Measurements from ENCODE around the gene NPTXR.
"Not testable (repeated sequence)": the region's sequence is repeated elsewhere in the genome, so short reads cannot be mapped to it uniquely, and the experiment has no call there.

NPTXR gene

GRCh38 chr22:38831166-38831945 lies 12.5 kb downstream of the NPTXR start:
- DNase-seq (ENCODE audit: low read depth), result no peak

GRCh38 chr22:38830845-38831108 lies 13.1 kb downstream of the NPTXR start:
- no peak for DNase-seq (ENCODE audit: low read depth)

GRCh38 chr22:38830026-38830844 lies 13.6 kb downstream of the NPTXR start:
- DNase-seq (ENCODE audit: low read depth), result no peak

GRCh38 chr22:38829485-38829884 lies 14.3 kb downstream of the NPTXR start:
- no peak for DNase-seq (ENCODE audit: low read depth)

GRCh38 chr22:38828616-38829205 lies 15.1 kb downstream of the NPTXR start:
- DNase-seq (ENCODE audit: low read depth), result no peak

- DNase-seq (ENCODE audit: low read depth), result no peak
Measured at GRCh38 chr22:38828191-38828590, 15.6 kb downstream of the NPTXR start.

GRCh38 chr22:38827510-38827909 lies 16.3 kb downstream of the NPTXR start:
- no peak for DNase-seq (ENCODE audit: low read depth)

GRCh38 chr22:38826801-38827200 lies 17.0 kb downstream of the NPTXR start:
- DNase-seq (ENCODE audit: low read depth), result no peak

GRCh38 chr22:38826386-38826785 lies 17.4 kb downstream of the NPTXR start:
- DNase-seq (ENCODE audit: low read depth), result no peak

GRCh38 chr22:38824585-38824984 lies 19.2 kb downstream of the NPTXR start:
- peak; percentile 64 for DNase-seq (ENCODE audit: low read depth)

- no peak for DNase-seq (ENCODE audit: low read depth)
Measured at GRCh38 chr22:38823637-38824036, 20.2 kb downstream of the NPTXR start.

GRCh38 chr22:38823076-38823475 lies 20.8 kb downstream of the NPTXR start:
- DNase-seq (ENCODE audit: low read depth), result no peak

- no peak for DNase-seq (ENCODE audit: low read depth)
Measured at GRCh38 chr22:38820020-38820419, 23.8 kb downstream of the NPTXR start.

- DNase-seq (ENCODE audit: low read depth), result no peak
Measured at GRCh38 chr22:38819387-38819940, 24.4 kb downstream of the NPTXR start.

GRCh38 chr22:38817196-38817595 lies 26.6 kb downstream of the NPTXR start:
- no peak for DNase-seq (ENCODE audit: low read depth)

- DNase-seq (ENCODE audit: low read depth), result no peak
Measured at GRCh38 chr22:38815842-38816241, 28.0 kb downstream of the NPTXR start.

GRCh38 chr22:38811241-38811640 lies 32.6 kb downstream of the NPTXR start:
- no peak for DNase-seq (ENCODE audit: low read depth)

GRCh38 chr22:38805041-38805593 lies 38.7 kb downstream of the NPTXR start:
- DNase-seq (ENCODE audit: low read depth), result not testable (repeated sequence)

- peak; percentile 78 for DNase-seq (ENCODE audit: low read depth)
Measured at GRCh38 chr22:38802671-38803121, 41.1 kb downstream of the NPTXR start.

GRCh38 chr22:38799265-38800002 lies 44.4 kb downstream of the NPTXR start:
- peak; percentile 59 for DNase-seq (ENCODE audit: low read depth)

- no peak for DNase-seq (ENCODE audit: low read depth)
Measured at GRCh38 chr22:38798496-38798895, 45.3 kb downstream of the NPTXR start.
